ENCODE measurements around the gene DIP2C. TPM values are rescaled to one million over a fixed set of nuclear protein-coding genes. Genes with fewer than 3 reads are reported as not detected.

The DIP2C gene
- total RNA-seq, 1 experiment from 2014 or later, result 11.0 TPM

DNA sequence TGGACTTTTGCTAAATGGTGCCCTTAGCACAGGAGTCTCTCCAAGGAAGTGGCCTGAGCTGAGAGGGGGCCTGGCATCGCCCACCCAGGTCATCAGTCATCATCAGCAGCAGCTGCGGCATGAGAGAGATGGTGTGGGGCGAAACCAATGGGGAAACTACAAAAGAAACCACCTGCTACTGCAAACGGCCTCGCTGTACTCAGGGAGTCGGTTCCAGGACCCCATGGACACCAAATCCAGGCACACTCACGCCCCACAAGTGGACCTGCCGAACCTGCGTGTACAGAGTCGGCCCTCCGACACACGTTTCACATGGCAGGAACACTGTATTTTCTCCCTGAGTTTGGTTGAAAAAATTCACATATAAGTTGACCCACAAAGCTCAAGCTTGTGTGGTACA is 37.8 kb downstream of the DIP2C start:
- no peaks in the 10 kb centered on the region for H3K27me3 Mint-ChIP-seq (ENCODE audit: unreplicated experiment)
- H3K36me3 Mint-ChIP-seq (ENCODE audit: insufficient read depth, unreplicated experiment), result peaks cover 35% of the 10 kb centered on the region
- no peak for TF ChIP-seq CTCF (IDR thresholded peaks at IDR 0.05; ENCODE audit: unreplicated experiment)
- CTCF ChIA-PET, result no interaction called here
- intact Hi-C loops (cut with micrococcal nuclease; ENCODE audit: unreplicated experiment), result loop anchor here (2.0 kb wide), 1 partner anchor 141 kb away; no protein-coding TSS in a partner anchor
- H3K27ac Mint-ChIP-seq (ENCODE audit: unreplicated experiment), result peak overlapping the region; percentile 30
- no peak for DNase-seq
- BruUV-seq (replicated peaks), result no TSS peak
- no peak overlapping the region for H3K4me3 Mint-ChIP-seq (ENCODE audit: low read depth, unreplicated experiment)
- peaks cover 10% of the 10 kb centered on the region for H3K4me1 Mint-ChIP-seq (ENCODE audit: low read depth, unreplicated experiment)
- no peaks in the 10 kb centered on the region for H3K9me3 Mint-ChIP-seq (ENCODE audit: low read depth, unreplicated experiment)

GRCh38 chr10:650886-651615 is 38.4 kb downstream of the DIP2C start:
- CTCF ChIA-PET, result no interaction called here
- H3K4me3 Mint-ChIP-seq (ENCODE audit: low read depth, unreplicated experiment), result peak overlapping the region; percentile 94

GRCh38 chr10:650441-650851 is 39.0 kb downstream of the DIP2C start:
- H3K27ac Mint-ChIP-seq (ENCODE audit: unreplicated experiment), result no peak overlapping the region
- no peaks in the 10 kb centered on the region for H3K27me3 Mint-ChIP-seq (ENCODE audit: unreplicated experiment)
- no peak for TF ChIP-seq CTCF (IDR thresholded peaks at IDR 0.05; ENCODE audit: unreplicated experiment)
- peaks cover 10% of the 10 kb centered on the region for H3K4me1 Mint-ChIP-seq (ENCODE audit: low read depth, unreplicated experiment)
- peak; percentile 45 for DNase-seq
- CTCF ChIA-PET, result interaction anchor here (0.6 kb wide), 1 partner anchor 36 kb away, joined by 3 read pairs; no protein-coding TSS in a partner anchor
- H3K4me3 Mint-ChIP-seq (ENCODE audit: low read depth, unreplicated experiment), result peak overlapping the region; percentile 94
- BruUV-seq (replicated peaks), result no TSS peak
- no peaks in the 10 kb centered on the region for H3K9me3 Mint-ChIP-seq (ENCODE audit: low read depth, unreplicated experiment)
- peaks cover 35% of the 10 kb centered on the region for H3K36me3 Mint-ChIP-seq (ENCODE audit: insufficient read depth, unreplicated experiment)
- intact Hi-C loops (cut with micrococcal nuclease; ENCODE audit: unreplicated experiment), result loop anchor here (2.0 kb wide), 1 partner anchor 140 kb away; no protein-coding TSS in a partner anchor

More at GRCh38 chr10:650886-651615, 38.4 kb downstream of the DIP2C start:
- Mint-ChIP-seq H3K4me1 (ENCODE audit: low read depth, unreplicated experiment) (peaks cover 10% of the 10 kb centered on the region), H3K9me3 (ENCODE audit: low read depth, unreplicated experiment) (no peaks in the 10 kb centered on the region), H3K27ac (ENCODE audit: unreplicated experiment) (no peak overlapping the region), H3K27me3 (ENCODE audit: unreplicated experiment) (no peaks in the 10 kb centered on the region), H3K36me3 (ENCODE audit: insufficient read depth, unreplicated experiment) (peaks cover 35% of the 10 kb centered on the region)
- intact Hi-C loops (cut with micrococcal nuclease; ENCODE audit: unreplicated experiment), result loop anchor here (2.0 kb wide), 1 partner anchor 140 kb away; no protein-coding TSS in a partner anchor
- TSS peak; percentile 61 for BruUV-seq (replicated peaks)
- DNase-seq, result no peak
- no peak for TF ChIP-seq CTCF (IDR thresholded peaks at IDR 0.05; ENCODE audit: unreplicated experiment)

DNA sequence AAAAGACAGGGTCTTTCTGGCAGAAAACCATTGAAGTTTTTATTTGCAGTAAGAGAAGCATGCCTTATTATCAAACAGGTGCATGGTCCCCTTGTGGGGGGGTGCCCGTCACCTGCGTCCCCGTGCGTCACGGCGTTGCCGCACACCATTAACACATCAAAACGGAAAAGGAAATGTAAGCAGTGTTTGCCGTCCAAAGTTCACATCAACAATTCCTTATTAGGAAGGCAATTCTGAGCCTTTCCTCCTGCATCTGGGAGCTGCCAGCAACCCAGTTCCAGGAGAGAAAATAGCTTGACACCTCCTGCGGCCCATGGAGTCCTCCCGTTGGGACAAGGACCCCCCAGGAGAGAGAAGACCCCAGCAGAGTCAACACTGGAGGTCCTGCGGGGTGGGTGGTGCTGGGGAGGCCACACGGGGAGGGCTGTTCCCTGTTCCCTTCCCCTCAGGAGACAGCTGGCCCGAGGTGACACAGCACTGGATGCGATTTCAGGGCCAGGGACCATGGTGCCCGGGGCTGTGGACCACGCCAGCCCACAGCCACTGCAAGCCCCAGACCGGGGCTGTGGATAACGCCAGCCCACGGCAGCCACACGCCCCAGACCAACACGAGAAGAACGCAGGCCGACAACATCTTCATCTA is 39.5 kb downstream of the DIP2C start:
- H3K27me3 Mint-ChIP-seq (ENCODE audit: unreplicated experiment), result no peaks in the 10 kb centered on the region
- peaks cover 35% of the 10 kb centered on the region for H3K36me3 Mint-ChIP-seq (ENCODE audit: insufficient read depth, unreplicated experiment)
- DNase-seq, result peak; percentile 83
- H3K27ac Mint-ChIP-seq (ENCODE audit: unreplicated experiment), result no peak overlapping the region
- CTCF ChIA-PET, result interaction anchor here (0.6 kb wide), 1 partner anchor 36 kb away, joined by 3 read pairs; no protein-coding TSS in a partner anchor
- peak overlapping the region; percentile 94 for H3K4me3 Mint-ChIP-seq (ENCODE audit: low read depth, unreplicated experiment)
- peaks cover 10% of the 10 kb centered on the region for H3K4me1 Mint-ChIP-seq (ENCODE audit: low read depth, unreplicated experiment)
- no peaks in the 10 kb centered on the region for H3K9me3 Mint-ChIP-seq (ENCODE audit: low read depth, unreplicated experiment)
- no peak for TF ChIP-seq CTCF (IDR thresholded peaks at IDR 0.05; ENCODE audit: unreplicated experiment)
- BruUV-seq (replicated peaks), result no TSS peak
- intact Hi-C loops (cut with micrococcal nuclease; ENCODE audit: unreplicated experiment), result loop anchor here (2.0 kb wide), 1 partner anchor 139 kb away; no protein-coding TSS in a partner anchor

Measured in Calu3 (cell line).